Astrocyte (in vitro differentiated cells and primary cell): ENCODE data around the gene ZSWIM7. TPM values are rescaled to one million over a fixed set of nuclear protein-coding genes. Genes with fewer than 3 reads are reported as not detected.

Source experiments
- DNase-seq: peaks from one replicate; pipeline ENCODE4 v3.0.0-alpha.2; 2010; ENCODE audit warnings: low read depth
- FAIRE-seq: peaks from 2 replicates; lab custom pipeline; 2011; peaks lifted over from hg19 to GRCh38; lab: Jason Lieb, UNC
- H2AFZ ChIP-seq: 2 replicates; pipeline ENCODE4 v1.6.0; 2012; ENCODE audit warnings: low read depth, low read length, inconsistent platforms
- H3K27ac ChIP-seq: 2 replicates; pipeline ENCODE4 v1.5.1; 2011; ENCODE audit warnings: low read depth, low read length, inconsistent platforms
- H3K27me3 ChIP-seq: 2 replicates; pipeline ENCODE4 v1.6.0; 2011; ENCODE audit warnings: low read length, inconsistent platforms; ENCODE audit not compliant: insufficient read depth
- H3K36me3 ChIP-seq: 2 replicates; pipeline ENCODE4 v1.5.1; 2011; ENCODE audit warnings: low read length, inconsistent platforms; ENCODE audit not compliant: insufficient read depth
- H3K4me1 ChIP-seq: 2 replicates; pipeline ENCODE4 v1.5.1; 2011; ENCODE audit warnings: low read length, inconsistent platforms; ENCODE audit not compliant: insufficient read depth
- H3K4me2 ChIP-seq: 2 replicates; pipeline ENCODE4 v1.6.0; 2012; ENCODE audit warnings: low read length, inconsistent platforms
- H3K4me3 ChIP-seq: 2 replicates; pipeline ENCODE4 v1.5.1; 2011; ENCODE audit warnings: low read depth, mild to moderate bottlenecking, low read length, inconsistent platforms; ENCODE audit not compliant: insufficient read depth
- H3K79me2 ChIP-seq: 2 replicates; pipeline ENCODE4 v1.6.0; 2012; ENCODE audit warnings: mild to moderate bottlenecking, low read length, inconsistent platforms; ENCODE audit not compliant: insufficient read depth
- H3K9ac ChIP-seq: 2 replicates; pipeline ENCODE4 v1.6.0; 2012; ENCODE audit warnings: mild to moderate bottlenecking, low read length, inconsistent platforms
- H3K9me3 ChIP-seq: 2 replicates; pipeline ENCODE4 v1.5.1; 2012; ENCODE audit warnings: low read depth, mild to moderate bottlenecking, low read length, inconsistent platforms; ENCODE audit not compliant: insufficient read depth
- H4K20me1 ChIP-seq: 2 replicates; pipeline ENCODE4 v1.6.0; 2012; ENCODE audit warnings: low read length, inconsistent platforms; ENCODE audit not compliant: insufficient read depth
- H3K27ac Mint-ChIP-seq: one replicate; pipeline ENCODE4 v1.8.0; 2021; ENCODE audit warnings: mild to moderate bottlenecking, mixed read lengths; ENCODE audit not compliant: unreplicated experiment
- H3K27me3 Mint-ChIP-seq: one replicate; pipeline ENCODE4 v1.8.0; 2021; ENCODE audit warnings: low read depth, mixed read lengths; ENCODE audit not compliant: unreplicated experiment
- H3K36me3 Mint-ChIP-seq: one replicate; pipeline ENCODE4 v1.8.0; 2021; ENCODE audit warnings: low read depth, mixed read lengths; ENCODE audit not compliant: unreplicated experiment
- H3K4me1 Mint-ChIP-seq: one replicate; pipeline ENCODE4 v1.8.0; 2021; ENCODE audit warnings: low read depth, mixed read lengths; ENCODE audit not compliant: unreplicated experiment
- H3K4me3 Mint-ChIP-seq: one replicate; pipeline ENCODE4 v1.8.0; 2021; ENCODE audit warnings: mild to moderate bottlenecking, moderate library complexity, mixed read lengths; ENCODE audit not compliant: unreplicated experiment
- H3K9me3 Mint-ChIP-seq: one replicate; pipeline ENCODE4 v1.8.0; 2021; ENCODE audit warnings: mild to moderate bottlenecking, mixed read lengths; ENCODE audit not compliant: unreplicated experiment
- CTCF ChIP-seq: IDR thresholded peaks from 2 replicates; pipeline ENCODE4 v1.5.1; 2011; ENCODE audit warnings: low read depth, mild to moderate bottlenecking, inconsistent platforms, low read length, moderate library complexity; ENCODE audit not compliant: insufficient read depth
- EZH2 ChIP-seq: IDR thresholded peaks from 2 replicates; pipeline ENCODE4 v1.6.1; 2012; ENCODE audit warnings: mild to moderate bottlenecking, low read length, inconsistent platforms; ENCODE audit not compliant: insufficient read depth
- total RNA-seq: library from RNA; stranded (reverse); gene quantifications from 2 replicates; pipeline ENCODE4 v1.2.1, GENCODE V29; 2021

ZSWIM7 gene
- total RNA-seq, 1 donor from 2014 or later, result 21.5 TPM

- Histone ChIP-seq H3K4me3 (no peak overlapping the region), H3K27ac (peak overlapping the region; percentile 39), H3K79me2 (peaks cover 7% of the 10 kb centered on the region), H3K9me3 (no peaks in the 10 kb centered on the region), H3K4me2 (peak overlapping the region; percentile 37), H4K20me1 (no peaks in the 10 kb centered on the region), H3K36me3 (peaks cover 45% of the 10 kb centered on the region), H3K9ac (peak overlapping the region; percentile 39), H3K4me1 (peaks cover 27% of the 10 kb centered on the region), H3K27me3 (no peaks in the 10 kb centered on the region), H2AFZ (no peak overlapping the region)
- DNase-seq (peak; percentile 32), FAIRE-seq (no peak)
- no peak for TF ChIP-seq CTCF
- H3K27ac Mint-ChIP-seq, result peak overlapping the region; percentile 73
- no peaks in the 10 kb centered on the region for H3K27me3 Mint-ChIP-seq
- H3K9me3 Mint-ChIP-seq, result peaks cover 4% of the 10 kb centered on the region
- H3K4me1 Mint-ChIP-seq, result peaks cover 21% of the 10 kb centered on the region
- H3K36me3 Mint-ChIP-seq, result peaks cover 40% of the 10 kb centered on the region
- H3K4me3 Mint-ChIP-seq, result no peak overlapping the region
These were observed 38.1 kb upstream of the ZSWIM7 start for GRCh38 chr17:16037636-16038035.

- no peak overlapping the region for H2AFZ ChIP-seq
- peaks cover 27% of the 10 kb centered on the region for H3K4me1 ChIP-seq
- no peak overlapping the region for H3K27ac ChIP-seq
- DNase-seq, result no peak
- Mint-ChIP-seq H3K4me3 (no peak overlapping the region), H3K4me1 (peaks cover 21% of the 10 kb centered on the region), H3K27me3 (no peaks in the 10 kb centered on the region), H3K9me3 (peaks cover 4% of the 10 kb centered on the region), H3K27ac (no peak overlapping the region), H3K36me3 (peaks cover 44% of the 10 kb centered on the region)
- TF ChIP-seq EZH2 (no peak), CTCF (no peak)
- H3K36me3 ChIP-seq, result peaks cover 55% of the 10 kb centered on the region
- no peak for FAIRE-seq
- no peaks in the 10 kb centered on the region for H3K27me3 ChIP-seq
- H3K4me2 ChIP-seq, result no peak overlapping the region
- no peak overlapping the region for H3K9ac ChIP-seq
- H3K9me3 ChIP-seq, result no peaks in the 10 kb centered on the region
- H3K4me3 ChIP-seq, result no peak overlapping the region
- H3K79me2 ChIP-seq, result peaks cover 5% of the 10 kb centered on the region
- H4K20me1 ChIP-seq, result no peaks in the 10 kb centered on the region
These were observed 36.8 kb upstream of the ZSWIM7 start for GRCh38 chr17:16036261-16036660.

GRCh38 chr17:16033729-16034349, 34.3 kb upstream of the ZSWIM7 start:
- no peak overlapping the region for H3K9ac ChIP-seq
- Mint-ChIP-seq H3K9me3 (peaks cover 4% of the 10 kb centered on the region), H3K27me3 (no peaks in the 10 kb centered on the region), H3K27ac (no peak overlapping the region), H3K36me3 (peaks cover 41% of the 10 kb centered on the region), H3K4me1 (peaks cover 29% of the 10 kb centered on the region), H3K4me3 (no peak overlapping the region)
- H2AFZ ChIP-seq, result no peak overlapping the region
- no peak for DNase-seq
- no peaks in the 10 kb centered on the region for H3K79me2 ChIP-seq
- no peak overlapping the region for H3K27ac ChIP-seq
- H3K4me3 ChIP-seq, result no peak overlapping the region
- no peaks in the 10 kb centered on the region for H3K9me3 ChIP-seq
- no peaks in the 10 kb centered on the region for H4K20me1 ChIP-seq
- TF ChIP-seq CTCF, result no peak
- TF ChIP-seq EZH2, result no peak
- no peak for FAIRE-seq
- no peaks in the 10 kb centered on the region for H3K27me3 ChIP-seq
- peaks cover 21% of the 10 kb centered on the region for H3K4me1 ChIP-seq
- peaks cover 72% of the 10 kb centered on the region for H3K36me3 ChIP-seq
- H3K4me2 ChIP-seq, result no peak overlapping the region
